Common myeloid progenitor, CD34-positive (primary cell): ENCODE results near the gene CAPN14. TPM values are rescaled to one million over a fixed set of nuclear protein-coding genes. Genes with fewer than 3 reads are reported as not detected.

Source experiments
- CTCF ChIA-PET: fragments of 350-600 bp; sonication (Branson Sonifier 250); formaldehyde crosslinking; loops from one replicate; lab custom pipeline; 2021; ENCODE audit warnings: antibody characterized with exemption; lab: Charles Lee
- POLR2A ChIA-PET: fragments of 350-600 bp; sonication (Branson Sonifier 250); formaldehyde crosslinking; loops from one replicate; lab custom pipeline; 2021; ENCODE audit warnings: antibody characterized with exemption; lab: Charles Lee
- DNase-seq, 3 donors: peaks; one replicate each; pipeline versions ENCODE4 v3.0.0 to v3.0.0-alpha.2; 2013
- H3K27ac ChIP-seq, 2 experiments: 1 replicate in 1 of 2; 2 replicates in 1 of 2; pipeline ENCODE4 v1.7.0; 2013; ENCODE audit warnings: inconsistent platforms in 2 of 2, low read length in 2 of 2, mild to moderate bottlenecking in 2 of 2, low read depth in 1 of 2, moderate library complexity in 1 of 2; ENCODE audit not compliant: severe bottlenecking in 2 of 2, insufficient read depth in 1 of 2, poor library complexity in 1 of 2
- H3K27me3 ChIP-seq, 5 experiments: replicated peaks in 2 of 5; 1 replicate in 3 of 5; 2 replicates in 2 of 5; pipeline versions ENCODE4 v1.6.1 to v1.7.0; 2013; ENCODE audit warnings: low read length in 4 of 5, mild to moderate bottlenecking in 2 of 5, moderate library complexity in 2 of 5, inconsistent platforms in 1 of 5; ENCODE audit not compliant: insufficient read depth in 5 of 5, control insufficient read depth in 4 of 5
- H3K36me3 ChIP-seq, 4 experiments: 1 replicate in 2 of 4; 2 replicates in 2 of 4; pipeline versions ENCODE4 v1.6.1 to v1.7.0; 2013; ENCODE audit warnings: low read length in 3 of 4, control low read depth in 1 of 4, mild to moderate bottlenecking in 1 of 4; ENCODE audit not compliant: control insufficient read depth in 4 of 4, insufficient read depth in 4 of 4
- H3K4me1 ChIP-seq, 4 experiments: 1 replicate in 3 of 4; 2 replicates in 1 of 4; pipeline versions ENCODE4 v1.6.1 to v1.7.1; 2013; ENCODE audit warnings: low read length in 3 of 4, mild to moderate bottlenecking in 3 of 4, control low read depth in 1 of 4, inconsistent platforms in 1 of 4, moderate library complexity in 1 of 4; ENCODE audit not compliant: control insufficient read depth in 4 of 4, insufficient read depth in 4 of 4; ENCODE audit errors: control extremely low read depth in 1 of 4
- H3K4me3 ChIP-seq, 7 experiments: 1 replicate in 4 of 7; 2 replicates in 3 of 7; pipeline versions ENCODE4 v1.5.1 to v1.7.0; 2013; ENCODE audit warnings: mild to moderate bottlenecking in 7 of 7, low read length in 6 of 7, moderate library complexity in 6 of 7, inconsistent platforms in 2 of 7, low read depth in 2 of 7, control low read depth in 1 of 7; ENCODE audit not compliant: insufficient read depth in 4 of 7, control insufficient read depth in 1 of 7; ENCODE audit errors: extremely low read depth in 1 of 7
- H3K9me3 ChIP-seq, 5 experiments: 1 replicate in 4 of 5; 2 replicates in 1 of 5; pipeline versions ENCODE4 v1.6.1 to v1.7.1; 2013; ENCODE audit warnings: low read length in 4 of 5, mild to moderate bottlenecking in 2 of 5, inconsistent platforms in 1 of 5, low read depth in 1 of 5, moderate library complexity in 1 of 5; ENCODE audit not compliant: control insufficient read depth in 4 of 5, insufficient read depth in 2 of 5; ENCODE audit errors: control extremely low read depth in 1 of 5
- WGBS: methylation state at CpG from one replicate; pipeline ENCODE4 v1.1.5; 2013; ENCODE audit not compliant: insufficient coverage; 5-methylcytosine and 5-hydroxymethylcytosine counted together
- polyA plus RNA-seq: library from polyadenylated mRNA; unstranded; fragments of 120-200 nt; gene quantifications from one replicate; pipeline ENCODE4 v1.2.1, GENCODE V29; 2013

CAPN14 gene
- polyA plus RNA-seq, result 1.7 TPM

- Histone ChIP-seq H3K36me3 (no peaks in the 10 kb centered on the region), H3K27ac (no peak within 1 kb of the TSS), H3K27me3 (no peaks in the 10 kb centered on the region), H3K4me1 (peaks cover 31 to 88% (median 70%) of the 10 kb centered on the region in 4 experiments), H3K9me3 (no peaks in the 10 kb centered on the region), H3K4me3 (no peak within 1 kb of the TSS)
- WGBS, result 83% methylated on average over 4 of the region's 6 CpGs
- DNase-seq, result no peak
- CTCF ChIA-PET, result no interaction called here
- POLR2A ChIA-PET, result no interaction called here
Observed at GRCh38 chr2:31217465-31218200, at the start of gene CAPN14. TSS of gene CAPN14 (minus strand) at chr2:31217515. CDS start at chr2:31205447, 12,068 bp downstream.

- WGBS, result 95% methylated on average over 4 of the region's 6 CpGs
Observed at GRCh38 chr2:31266804-31267203, 49.5 kb upstream of the CAPN14 start.

GRCh38 chr2:31265234-31265633 lies 47.9 kb upstream of the CAPN14 start:
- H3K36me3 ChIP-seq, result peaks cover 0 to 22% (median 12%) of the 10 kb centered on the region in 4 experiments

More at GRCh38 chr2:31266804-31267203, 49.5 kb upstream of the CAPN14 start:
- H3K27ac ChIP-seq, result no peak overlapping the region
- no peaks in the 10 kb centered on the region for H3K27me3 ChIP-seq
- peaks cover 0 to 11% (median 8%) of the 10 kb centered on the region in 4 experiments for H3K36me3 ChIP-seq
- DNase-seq, result no peak
- ChIA-PET POLR2A (no interaction called here), CTCF (interaction anchor here (1.5 kb wide), 1 partner anchor 64 kb away, joined by 3 read pairs; no protein-coding TSS in a partner anchor)
- no peak overlapping the region for H3K4me3 ChIP-seq
- H3K4me1 ChIP-seq, result no peaks in the 10 kb centered on the region
- no peaks in the 10 kb centered on the region for H3K9me3 ChIP-seq

GRCh38 chr2:31263636-31264190 lies 46.4 kb upstream of the CAPN14 start:
- CTCF ChIA-PET, result interaction anchor here (1.0 to 2.1 kb wide), 7 partner anchors 11 to 550 kb away, joined by 3 to 5 read pairs (median 3); partner anchors contain the start of gene GALNT14
- Histone ChIP-seq H3K9me3 (no peaks in the 10 kb centered on the region), H3K27ac (no peak overlapping the region), H3K27me3 (no peaks in the 10 kb centered on the region), H3K4me3 (no peak overlapping the region), H3K4me1 (no peaks in the 10 kb centered on the region), H3K36me3 (peaks cover 0 to 22% (median 12%) of the 10 kb centered on the region in 4 experiments)
- DNase-seq, result no peak
- POLR2A ChIA-PET, result interaction anchor here (0.9 kb wide), 1 partner anchor 10 kb away, joined by 3 read pairs; no protein-coding TSS in a partner anchor
- WGBS, result 100% methylated on average over 1 of the region's 3 CpGs

More at GRCh38 chr2:31265234-31265633, 47.9 kb upstream of the CAPN14 start:
- Histone ChIP-seq H3K4me1 (no peaks in the 10 kb centered on the region), H3K9me3 (no peaks in the 10 kb centered on the region), H3K4me3 (no peak overlapping the region), H3K27me3 (no peaks in the 10 kb centered on the region), H3K27ac (no peak overlapping the region)
- DNase-seq, result no peak
- ChIA-PET CTCF (interaction anchor here (1.5 to 1.6 kb wide), 2 partner anchors 12 to 68 kb away, joined by 3 to 5 read pairs; no protein-coding TSS in a partner anchor), POLR2A (no interaction called here)
- 89% methylated on average over 3 of the region's 6 CpGs for WGBS

- H3K4me1 ChIP-seq, result no peaks in the 10 kb centered on the region
- peaks cover 0 to 21% (median 10%) of the 10 kb centered on the region in 4 experiments for H3K36me3 ChIP-seq
- DNase-seq, result no peak
- ChIA-PET CTCF (interaction anchor here (0.7 to 1.5 kb wide), 4 partner anchors 61 to 1096 kb away, joined by 3 read pairs; no protein-coding TSS in a partner anchor), POLR2A (no interaction called here)
- H3K4me3 ChIP-seq, result no peak overlapping the region
- no peak overlapping the region for H3K27ac ChIP-seq
- no peaks in the 10 kb centered on the region for H3K27me3 ChIP-seq
- H3K9me3 ChIP-seq, result no peaks in the 10 kb centered on the region
- WGBS, result 93% methylated on average over 4 of the region's 4 CpGs
Observed at GRCh38 chr2:31260870-31261269, 43.6 kb upstream of the CAPN14 start.

- POLR2A ChIA-PET, result no interaction called here
- WGBS, result 100% methylated on average over 2 of the region's 3 CpGs
Observed at GRCh38 chr2:31259075-31259474, 41.8 kb upstream of the CAPN14 start.

More at GRCh38 chr2:31259075-31259474, 41.8 kb upstream of the CAPN14 start:
- Histone ChIP-seq H3K9me3 (no peaks in the 10 kb centered on the region), H3K4me1 (no peaks in the 10 kb centered on the region), H3K27ac (no peak overlapping the region), H3K36me3 (peaks cover 0 to 21% (median 11%) of the 10 kb centered on the region in 4 experiments), H3K4me3 (no peak overlapping the region), H3K27me3 (no peaks in the 10 kb centered on the region)
- no peak for DNase-seq
- CTCF ChIA-PET, result interaction anchor here (1.3 kb wide), 1 partner anchor 13 kb away, joined by 3 read pairs; no protein-coding TSS in a partner anchor
